ENCODE results near the gene SLC35F3.

Gene SLC35F3

GRCh38 chr1:234276151-234276788 is 371.8 kb downstream of the SLC35F3 start:
- H3K4me3 ChIP-seq (ENCODE audit: low read depth, low read length): no peak overlapping the region
- peak; percentile 1 for DNase-seq (ENCODE audit: low read depth)
- TF ChIP-seq CTCF (IDR thresholded peaks at IDR 0.05; ENCODE audit: control insufficient read depth, extremely low read depth, insufficient read depth): no peak

DNA sequence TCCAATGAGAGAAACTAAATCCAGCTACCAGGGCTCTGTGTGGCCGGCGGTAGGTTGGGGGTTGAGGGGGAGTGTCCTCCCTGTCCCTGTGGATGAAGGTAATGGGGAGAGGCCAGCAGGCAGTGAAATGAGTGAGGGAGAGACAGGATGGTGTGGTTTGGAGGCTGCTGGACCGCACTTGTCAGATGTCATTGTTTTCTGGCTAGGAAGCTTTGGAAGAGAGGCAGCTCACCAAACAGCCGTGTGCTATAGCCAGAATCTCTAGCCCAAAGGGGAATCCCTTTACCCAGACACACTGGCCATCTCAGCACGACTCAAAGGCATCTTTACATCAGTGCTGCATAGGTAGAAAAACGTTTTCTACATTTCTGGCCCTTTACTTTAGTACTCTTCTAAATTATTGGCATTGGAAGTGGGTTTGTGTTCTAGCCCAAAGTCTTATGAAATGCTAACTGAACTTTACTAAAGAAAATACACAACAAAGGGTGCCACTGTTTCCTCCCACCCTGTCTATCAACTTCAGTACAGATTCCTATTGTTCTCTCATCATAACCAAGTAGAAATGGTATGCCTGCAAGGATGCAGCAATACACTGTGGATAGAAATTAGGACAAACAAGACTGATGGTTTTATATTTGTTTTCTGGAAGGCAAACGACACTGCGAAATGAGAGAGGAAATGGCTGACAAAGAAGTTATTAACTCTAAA is 372.8 kb downstream of the SLC35F3 start:
- H3K4me3 ChIP-seq (ENCODE audit: low read depth, low read length): no peak overlapping the region
- DNase-seq (ENCODE audit: low read depth): no peak
- no peak for TF ChIP-seq CTCF (IDR thresholded peaks at IDR 0.05; ENCODE audit: control insufficient read depth, extremely low read depth, insufficient read depth)

DNA sequence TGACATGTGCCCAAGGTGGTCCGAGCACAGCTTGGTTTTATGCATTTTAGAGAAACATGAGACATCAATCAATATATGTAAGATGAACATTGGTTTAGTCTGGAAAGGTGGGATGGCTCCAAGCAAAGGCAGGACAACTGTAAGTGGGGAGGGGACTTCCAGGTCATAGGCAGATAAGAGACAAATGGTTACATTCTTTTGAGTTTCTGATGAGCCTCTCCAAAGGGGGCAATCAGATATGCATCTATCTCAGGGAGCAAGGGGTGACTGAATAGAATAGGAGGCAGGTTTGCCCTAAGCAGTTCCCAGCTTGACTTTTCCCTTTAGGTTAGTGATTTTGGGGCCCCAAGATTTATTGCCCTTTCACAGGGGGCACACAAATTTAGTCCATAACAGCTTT is 374.5 kb downstream of the SLC35F3 start:
- no peak overlapping the region for H3K4me3 ChIP-seq (ENCODE audit: low read depth, low read length)
- no peak for TF ChIP-seq CTCF (IDR thresholded peaks at IDR 0.05; ENCODE audit: control insufficient read depth, extremely low read depth, insufficient read depth)
- DNase-seq (ENCODE audit: low read depth): no peak

DNA sequence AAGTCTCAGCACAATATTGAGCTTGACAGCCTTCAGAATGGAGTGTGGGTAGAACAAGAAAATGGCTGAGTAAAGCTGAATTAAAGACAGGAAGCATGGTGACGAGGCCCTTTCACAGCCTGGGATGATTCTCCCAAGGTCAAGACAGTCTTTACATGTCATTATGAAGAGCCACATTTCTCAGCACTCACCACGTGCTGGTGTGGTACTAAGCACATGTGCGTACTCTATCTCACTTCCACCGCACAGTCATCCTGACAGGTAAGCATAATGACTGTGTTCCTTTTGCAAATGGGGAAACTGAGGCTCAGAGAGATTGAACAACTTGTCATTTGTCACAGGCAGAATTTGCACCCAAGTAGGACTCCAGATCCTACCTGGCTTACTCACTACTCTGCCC is 376.0 kb downstream of the SLC35F3 start:
- DNase-seq (ENCODE audit: low read depth): no peak
- TF ChIP-seq CTCF (IDR thresholded peaks at IDR 0.05; ENCODE audit: control insufficient read depth, extremely low read depth, insufficient read depth): no peak

DNA sequence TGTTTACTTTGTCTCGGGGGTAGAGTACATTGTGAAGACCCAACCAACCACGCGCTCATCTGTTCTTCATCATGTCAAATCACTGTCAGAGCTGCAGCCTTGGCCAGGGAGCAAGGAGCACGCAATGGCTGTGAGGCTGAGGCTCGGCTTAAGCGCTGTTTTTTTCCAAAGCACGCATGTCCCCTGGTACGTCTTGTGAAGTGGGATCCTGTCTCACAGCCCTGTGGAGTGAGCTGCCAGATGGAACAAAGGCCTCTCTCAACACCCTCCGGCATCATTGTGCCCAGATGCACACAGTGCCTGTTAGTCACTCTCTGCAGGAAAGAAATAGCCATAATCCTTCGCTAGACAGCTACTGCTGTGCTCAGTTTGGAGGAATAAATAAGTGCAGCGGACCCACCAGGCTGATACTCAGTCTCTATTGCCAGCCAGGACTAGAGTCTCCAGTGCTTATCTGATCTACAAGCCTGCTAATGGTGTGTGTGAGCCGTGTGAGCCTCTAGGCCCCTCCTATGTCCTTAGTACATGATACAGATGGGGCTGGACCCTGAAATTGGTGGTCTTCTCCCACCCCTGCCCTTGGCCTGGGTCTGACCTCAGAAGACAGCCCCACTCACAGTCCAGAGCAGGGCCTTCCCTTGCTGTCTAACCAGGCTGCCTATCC is 377.5 kb downstream of the SLC35F3 start:
- no peak overlapping the region for H3K4me3 ChIP-seq (ENCODE audit: low read depth, low read length)
- TF ChIP-seq CTCF (IDR thresholded peaks at IDR 0.05; ENCODE audit: control insufficient read depth, extremely low read depth, insufficient read depth): no peak
- no peak for DNase-seq (ENCODE audit: low read depth)

More for the DNA sequence above, 376.0 kb downstream of the SLC35F3 start:
- no peak overlapping the region for H3K4me3 ChIP-seq (ENCODE audit: low read depth, low read length)

DNA sequence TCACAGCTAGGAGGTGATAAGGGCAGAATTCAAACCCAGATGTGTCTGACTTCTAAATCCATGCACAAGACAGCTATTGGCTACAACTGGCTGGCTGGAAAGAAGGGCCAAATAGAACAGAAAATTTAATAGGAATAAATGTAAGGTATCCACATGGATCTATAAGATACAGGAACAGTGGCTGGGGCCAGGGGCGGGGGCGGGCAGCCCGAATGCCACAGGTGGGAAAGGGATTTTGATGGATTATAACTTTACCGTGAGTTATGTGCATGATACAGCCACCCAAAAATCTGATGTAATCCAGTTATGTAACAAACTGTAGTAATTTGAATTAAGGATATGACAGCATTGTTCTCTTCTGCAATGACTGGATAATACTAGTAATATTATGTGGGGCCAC is 381.7 kb downstream of the SLC35F3 start:
- TF ChIP-seq CTCF (IDR thresholded peaks at IDR 0.05; ENCODE audit: control insufficient read depth, extremely low read depth, insufficient read depth): no peak
- no peak overlapping the region for H3K4me3 ChIP-seq (ENCODE audit: low read depth, low read length)
- no peak for DNase-seq (ENCODE audit: low read depth)

Measured in LNCaP clone FGC (cell line).